ENCODE measurements around the gene CNIH3.

DNA sequence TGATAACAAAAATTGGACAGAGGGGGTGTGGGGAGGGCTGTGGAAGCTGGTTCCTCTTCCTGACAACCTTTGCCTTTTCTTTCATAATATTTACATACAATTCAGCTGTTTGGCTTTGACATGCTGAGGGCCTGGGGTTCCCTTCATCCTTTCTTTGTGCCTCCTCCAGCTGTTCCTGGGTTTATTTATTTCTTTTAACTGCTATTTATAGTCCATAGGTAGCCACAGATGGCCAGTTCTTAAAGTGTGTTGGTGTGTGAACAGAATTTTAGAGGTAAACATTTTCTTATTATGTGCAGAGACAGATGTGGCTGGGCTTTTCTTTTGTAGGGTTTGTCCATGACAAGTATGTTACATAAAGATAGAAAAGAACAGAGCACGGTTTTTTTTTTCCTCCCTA lies 34.1 kb upstream of the CNIH3 start:
- no peak for TF ChIP-seq CTCF (conservative IDR thresholded peaks at IDR 0.05)
- TF ChIP-seq ZFX (IDR thresholded peaks at IDR 0.05) = no peak

All from C4-2B (cell line).